SK-N-SH (cell line): ENCODE results near the gene ZNF474. TPM values are rescaled to one million over a fixed set of nuclear protein-coding genes. Genes with fewer than 3 reads are reported as not detected.

Experiments
- CTCF ChIA-PET: fragments of 300-600, 350-600 bp; formaldehyde crosslinking; extraction: SDS; loops from one replicate; lab custom pipeline; 2021; lab: Yijun Ruan, JAX
- POLR2A ChIA-PET: fragments of 350-600 bp; sonication (Branson Sonifier 250); formaldehyde crosslinking; extraction: SDS; loops from one replicate; lab custom pipeline; 2020; ENCODE audit warnings: antibody characterized with exemption, inconsistent platforms; lab: Yijun Ruan, JAX
- DNase-seq: peaks from one replicate; pipeline ENCODE4 v3.0.0; 2012
- H2AFZ ChIP-seq: fragments of 200-600 bp; sonication (generic); 2 replicates; pipeline ENCODE4 v1.8.1; 2016; ENCODE audit warnings: antibody characterized with exemption, mild to moderate bottlenecking, low read depth
- H3F3A ChIP-seq: fragments of 200-600 bp; sonication (generic); replicated peaks from 2 replicates; pipeline ENCODE3; 2016; ENCODE audit warnings: antibody characterized with exemption, mild to moderate bottlenecking; ENCODE audit not compliant: insufficient read depth
- H3K27ac ChIP-seq, 2 experiments: fragments of 200-500 bp in 1 of 2; fragments of 200-600 bp in 1 of 2; sonication (Bioruptor generic) in 1 of 2; sonication (generic), shearing (Covaris generic) in 1 of 2; 2 replicates each; pipeline versions ENCODE4 v1.5.1 to v1.6.1; 2014 to 2016; ENCODE audit warnings: low read depth in 2 of 2, inconsistent platforms in 1 of 2, low read length in 1 of 2, mild to moderate bottlenecking in 1 of 2, mixed read lengths in 1 of 2
- H3K27me3 ChIP-seq: fragments of 200-600 bp; sonication (generic), shearing (Covaris generic); 2 replicates; pipeline ENCODE4 v1.6.1; 2016; ENCODE audit warnings: mixed run types; ENCODE audit not compliant: insufficient read depth
- H3K36me3 ChIP-seq, 2 experiments: fragments of 200-500 bp in 1 of 2; fragments of 200-600 bp in 1 of 2; sonication (Bioruptor generic) in 1 of 2; sonication (generic) in 1 of 2; replicated peaks in 1 of 2; 2 replicates each; pipeline versions ENCODE3 to v1.5.1; 2014 to 2016; ENCODE audit warnings: low read length in 1 of 2, mild to moderate bottlenecking in 1 of 2; ENCODE audit not compliant: insufficient read depth in 2 of 2, control insufficient read depth in 1 of 2
- H3K4me1 ChIP-seq, 2 experiments: fragments of 200-500 bp in 1 of 2; fragments of 200-600 bp in 1 of 2; sonication (Bioruptor generic) in 1 of 2; sonication (generic), shearing (Covaris generic) in 1 of 2; 2 replicates each; pipeline versions ENCODE4 v1.5.1 to v1.6.1; 2014 to 2016; ENCODE audit warnings: low read depth in 1 of 2, low read length in 1 of 2, mixed run types in 1 of 2; ENCODE audit not compliant: insufficient read depth in 2 of 2, control insufficient read depth in 1 of 2
- H3K4me2 ChIP-seq: fragments of 200-600 bp; sonication (generic), shearing (Covaris generic); 2 replicates; pipeline ENCODE4 v1.6.1; 2017; ENCODE audit warnings: mixed run types
- H3K4me3 ChIP-seq, 2 experiments: fragments of 200-500 bp in 1 of 2; fragments of 200-600 bp in 1 of 2; sonication (Bioruptor generic) in 1 of 2; sonication (generic), shearing (Covaris generic) in 1 of 2; 2 replicates each; pipeline versions ENCODE4 v1.5.1 to v1.8.1; 2014 to 2016; ENCODE audit warnings: low read depth in 2 of 2, inconsistent platforms in 1 of 2, low read length in 1 of 2, mild to moderate bottlenecking in 1 of 2, mixed read lengths in 1 of 2, moderate library complexity in 1 of 2
- H3K79me2 ChIP-seq: fragments of 200-600 bp; sonication (generic); 2 replicates; pipeline ENCODE4 v1.8.1; 2017; ENCODE audit warnings: mild to moderate bottlenecking; ENCODE audit not compliant: insufficient read depth
- H3K9ac ChIP-seq: fragments of 200-600 bp; sonication (generic); 2 replicates; pipeline ENCODE4 v1.6.1; 2017; ENCODE audit warnings: mixed run types
- H3K9me2 ChIP-seq: fragments of 200-600 bp; sonication (generic); 2 replicates; pipeline ENCODE4 v1.6.1; 2017; ENCODE audit warnings: mixed run types
- H3K9me3 ChIP-seq: fragments of 200-600 bp; sonication (generic); 2 replicates; pipeline ENCODE4 v1.6.1; 2017; ENCODE audit warnings: mixed run types, mild to moderate bottlenecking, moderate library complexity
- H4K20me1 ChIP-seq: fragments of 200-600 bp; sonication (generic); 2 replicates; pipeline ENCODE4 v1.6.1; 2017; ENCODE audit warnings: mild to moderate bottlenecking, mixed run types; ENCODE audit not compliant: insufficient read depth
- FOSL2 ChIP-seq: IDR thresholded peaks from 2 replicates; pipeline ENCODE4 v1.4.0; 2012; ENCODE audit warnings: low read depth, mild to moderate bottlenecking, moderate library complexity, borderline replicate concordance
- FOXJ3 ChIP-seq: sonication (generic); formaldehyde crosslinking; IDR thresholded peaks from 2 replicates; pipeline ENCODE4 v1.5.1; 2020; ENCODE audit warnings: mild to moderate bottlenecking, missing genetic modification reagents
- FOXM1 ChIP-seq: IDR thresholded peaks from 2 replicates; pipeline ENCODE4 v1.4.0; 2012; ENCODE audit warnings: low read depth, mild to moderate bottlenecking
- GABPA ChIP-seq: IDR thresholded peaks from 2 replicates; pipeline ENCODE4 v1.4.0; 2012; ENCODE audit warnings: low read depth, mild to moderate bottlenecking
- GATA2 ChIP-seq: sonication (generic); formaldehyde crosslinking; IDR thresholded peaks from 2 replicates; pipeline ENCODE4 v1.5.0; 2020; ENCODE audit warnings: mild to moderate bottlenecking, missing genetic modification reagents
- JUND ChIP-seq: IDR thresholded peaks from 2 replicates; pipeline ENCODE4 v1.4.0; 2012
- MEF2A ChIP-seq: IDR thresholded peaks from 2 replicates; pipeline ENCODE4 v1.4.0; 2012; ENCODE audit warnings: low read depth, borderline replicate concordance
- MXI1 ChIP-seq: IDR thresholded peaks from 2 replicates; pipeline ENCODE4 v1.6.1; 2012; ENCODE audit warnings: mild to moderate bottlenecking, low read depth, low read length, improper control_type of control experiment
- NFIC ChIP-seq: IDR thresholded peaks from 2 replicates; pipeline ENCODE4 v1.4.0; 2012; ENCODE audit warnings: borderline replicate concordance
- POLR2AphosphoS5 ChIP-seq: IDR thresholded peaks from 2 replicates; pipeline ENCODE4 v1.6.1; 2012; ENCODE audit warnings: low read depth, low read length
- RAD21 ChIP-seq: IDR thresholded peaks from 2 replicates; pipeline ENCODE4 v1.6.1; 2012; ENCODE audit warnings: mild to moderate bottlenecking, low read length
- RCOR1 ChIP-seq: fragments of 150-350 bp; IDR thresholded peaks from 2 replicates; pipeline ENCODE4 v1.6.1; 2017; ENCODE audit warnings: antibody characterized with exemption, low read length
- REST ChIP-seq: IDR thresholded peaks from 2 replicates; pipeline ENCODE4 v1.6.1; 2012; ENCODE audit warnings: mild to moderate bottlenecking, low read depth, low read length, moderate library complexity
- RXRA ChIP-seq: IDR thresholded peaks from 2 replicates; pipeline ENCODE4 v1.4.0; 2012; ENCODE audit warnings: low read depth, mild to moderate bottlenecking, borderline replicate concordance
- SIN3A ChIP-seq: IDR thresholded peaks from 2 replicates; pipeline ENCODE4 v1.6.1; 2012; ENCODE audit warnings: low read depth, mild to moderate bottlenecking, low read length, moderate library complexity, borderline replicate concordance
- TAF1 ChIP-seq: IDR thresholded peaks from 2 replicates; pipeline ENCODE4 v1.6.1; 2012; ENCODE audit warnings: low read depth, mild to moderate bottlenecking, low read length, moderate library complexity, borderline replicate concordance
- TCF12 ChIP-seq: IDR thresholded peaks from 2 replicates; pipeline ENCODE4 v1.4.0; 2012
- TEAD4 ChIP-seq: IDR thresholded peaks from 2 replicates; pipeline ENCODE4 v1.4.0; 2012; ENCODE audit warnings: mild to moderate bottlenecking, borderline replicate concordance; ENCODE audit not compliant: insufficient read depth
- USF1 ChIP-seq: IDR thresholded peaks from 2 replicates; pipeline ENCODE4 v1.4.0; 2012; ENCODE audit warnings: low read depth, borderline replicate concordance
- YY1 ChIP-seq: IDR thresholded peaks from 2 replicates; pipeline ENCODE4 v1.4.0; 2012; ENCODE audit warnings: low read depth, mild to moderate bottlenecking
- WGBS: methylation state at CpG from one replicate; pipeline ENCODE4 v1.1.6; 2017; ENCODE audit warnings: low lambda C conversion rate; 5-methylcytosine and 5-hydroxymethylcytosine counted together
- polyA plus RNA-seq, 3 experiments: library from polyadenylated mRNA; depleted of rRNA; stranded (reverse); fragments of >200 nt; gene quantifications; 2 replicates each; pipeline ENCODE4 v1.2.3, GENCODE V29; 2012
- TF ChIP-seq, protein P1 (sequence below): IDR thresholded peaks from 2 replicates; pipeline ENCODE4 v1.4.0; 2012; ENCODE audit warnings: low read depth
- TF ChIP-seq, protein P2 (sequence below): fragments of 200-600 bp; sonication (generic); IDR thresholded peaks from 2 replicates; pipeline ENCODE4 v1.6.1; 2017; ENCODE audit warnings: antibody characterized with exemption, mild to moderate bottlenecking, moderate library complexity

ZNF474 gene
- polyA plus RNA-seq, 1 of the 3 experiments (the other 2 are of a cell fraction) = 0.08 TPM

DNA sequence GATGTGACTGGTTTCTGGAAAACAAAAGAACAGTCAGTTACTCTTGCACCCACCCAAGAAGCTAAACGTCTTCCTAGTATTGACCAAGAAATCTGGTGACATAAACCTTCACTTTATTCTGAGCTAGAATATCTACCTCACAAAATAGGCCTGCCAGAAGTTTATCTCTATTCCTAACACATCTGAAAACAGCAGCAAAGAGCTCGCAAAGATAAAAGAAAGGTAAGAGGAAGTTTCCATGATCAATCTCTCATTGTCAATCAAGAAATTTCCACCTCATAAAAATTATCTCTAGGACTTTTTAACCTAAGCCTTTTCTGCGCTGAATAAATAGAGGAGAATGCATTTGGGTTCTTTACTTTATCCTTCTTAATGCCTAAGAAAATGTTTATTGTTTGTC is 17.3 kb upstream of the ZNF474 start:
- DNase-seq = no peak
- H3F3A ChIP-seq = no peaks in the 10 kb centered on the region
- H3K4me1 ChIP-seq = no peaks in the 10 kb centered on the region
- 63% methylated on average over 3 of the region's 3 CpGs for WGBS
- ChIA-PET POLR2A (no interaction called here), CTCF (interaction anchor here (1.0 to 2.9 kb wide), 4 partner anchors 10 to 45 kb away, joined by 3 to 16 read pairs (median 3); no protein-coding TSS in a partner anchor)
- no peak overlapping the region for H3K9ac ChIP-seq
- TF ChIP-seq POLR2AphosphoS5 (no peak), GABPA (no peak), RCOR1 (no peak), NFIC (no peak), RXRA (no peak), FOXM1 (no peak), TCF12 (no peak), REST (no peak), FOXJ3 (no peak)
- TF ChIP-seq, protein P1, sequence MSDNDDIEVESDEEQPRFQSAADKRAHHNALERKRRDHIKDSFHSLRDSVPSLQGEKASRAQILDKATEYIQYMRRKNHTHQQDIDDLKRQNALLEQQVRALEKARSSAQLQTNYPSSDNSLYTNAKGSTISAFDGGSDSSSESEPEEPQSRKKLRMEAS = no peak
- no peak overlapping the region for H2AFZ ChIP-seq
- H3K79me2 ChIP-seq = no peaks in the 10 kb centered on the region
- no peaks in the 10 kb centered on the region for H3K36me3 ChIP-seq
- H3K4me2 ChIP-seq = no peak overlapping the region
- no peaks in the 10 kb centered on the region for H3K9me3 ChIP-seq
- H3K9me2 ChIP-seq = no peaks in the 10 kb centered on the region; the same call in 1 of the 2 replicates
- H4K20me1 ChIP-seq = no peaks in the 10 kb centered on the region
- no peak overlapping the region for H3K27ac ChIP-seq
- no peak overlapping the region for H3K4me3 ChIP-seq
- H3K27me3 ChIP-seq = no peaks in the 10 kb centered on the region

- POLR2A ChIA-PET = no interaction called here
- CTCF ChIA-PET = interaction anchor here (0.6 to 1.1 kb wide), 2 partner anchors 12 to 24 kb away, joined by 3 read pairs; no protein-coding TSS in a partner anchor
- no peak for TF ChIP-seq MXI1
- no peak for TF ChIP-seq JUND
- TF ChIP-seq FOXJ3 = no peak
- no peak for TF ChIP-seq USF1
- TF ChIP-seq FOSL2 = no peak
- TF ChIP-seq, protein P2, sequence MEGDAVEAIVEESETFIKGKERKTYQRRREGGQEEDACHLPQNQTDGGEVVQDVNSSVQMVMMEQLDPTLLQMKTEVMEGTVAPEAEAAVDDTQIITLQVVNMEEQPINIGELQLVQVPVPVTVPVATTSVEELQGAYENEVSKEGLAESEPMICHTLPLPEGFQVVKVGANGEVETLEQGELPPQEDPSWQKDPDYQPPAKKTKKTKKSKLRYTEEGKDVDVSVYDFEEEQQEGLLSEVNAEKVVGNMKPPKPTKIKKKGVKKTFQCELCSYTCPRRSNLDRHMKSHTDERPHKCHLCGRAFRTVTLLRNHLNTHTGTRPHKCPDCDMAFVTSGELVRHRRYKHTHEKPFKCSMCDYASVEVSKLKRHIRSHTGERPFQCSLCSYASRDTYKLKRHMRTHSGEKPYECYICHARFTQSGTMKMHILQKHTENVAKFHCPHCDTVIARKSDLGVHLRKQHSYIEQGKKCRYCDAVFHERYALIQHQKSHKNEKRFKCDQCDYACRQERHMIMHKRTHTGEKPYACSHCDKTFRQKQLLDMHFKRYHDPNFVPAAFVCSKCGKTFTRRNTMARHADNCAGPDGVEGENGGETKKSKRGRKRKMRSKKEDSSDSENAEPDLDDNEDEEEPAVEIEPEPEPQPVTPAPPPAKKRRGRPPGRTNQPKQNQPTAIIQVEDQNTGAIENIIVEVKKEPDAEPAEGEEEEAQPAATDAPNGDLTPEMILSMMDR = no peak
- TF ChIP-seq TAF1 = no peak
- no peak for TF ChIP-seq SIN3A
- TF ChIP-seq GATA2 (CRISPR knock-in tag) = no peak
- no peak for TF ChIP-seq RAD21
- TF ChIP-seq FOXM1 = no peak
- no peak for TF ChIP-seq NFIC
- TF ChIP-seq MEF2A = no peak
- TF ChIP-seq YY1 = no peak
- no peak for TF ChIP-seq TEAD4
- no peak for TF ChIP-seq RCOR1
Measured at GRCh38 chr5:122112733-122113558, 16.4 kb upstream of the ZNF474 start.

More at GRCh38 chr5:122112733-122113558, 16.4 kb upstream of the ZNF474 start:
- Histone ChIP-seq H3K36me3 (no peaks in the 10 kb centered on the region), H3K4me3 (no peak overlapping the region), H2AFZ (no peak overlapping the region), H3K27ac (no peak overlapping the region), H3K4me2 (no peak overlapping the region), H3K9ac (no peak overlapping the region), H3K79me2 (no peaks in the 10 kb centered on the region), H3K9me2 (no peaks in the 10 kb centered on the region; the same call in 1 of the 2 replicates), H3F3A (no peaks in the 10 kb centered on the region), H3K27me3 (no peaks in the 10 kb centered on the region), H3K4me1 (no peaks in the 10 kb centered on the region), H4K20me1 (no peaks in the 10 kb centered on the region), H3K9me3 (no peaks in the 10 kb centered on the region)
- 81% methylated on average over 5 of the region's 6 CpGs for WGBS
- no peak for DNase-seq
